Measurements from ENCODE around the gene GPER1. TPM values are rescaled to one million over a fixed set of nuclear protein-coding genes. Genes with fewer than 3 reads are reported as not detected.

Gene GPER1
- total and polyA plus RNA-seq, 4 donors: 3.7 to 7.7 (median 6.3) TPM

- Histone ChIP-seq H3K27me3 (ENCODE audit: control insufficient read depth in 3 of 3, insufficient read depth in 3 of 3, low read length in 2 of 3) (no peaks in the 10 kb centered on the region), H3K4me1 (ENCODE audit: control insufficient read depth in 5 of 5, insufficient read depth in 5 of 5, low read length in 5 of 5) (peaks cover 0 to 35% (median 7%) of the 10 kb centered on the region in 5 donors), H3K27ac (ENCODE audit: low read depth in 1 of 2, low read length in 1 of 2) (no peak overlapping the region), H3K4me3 (no peak overlapping the region), H3K9ac (ENCODE audit: insufficient read depth in 1 of 2, low read length in 2 of 2) (no peak overlapping the region), H3K9me3 (ENCODE audit: control insufficient read depth in 4 of 4, insufficient read depth in 3 of 4, low read length in 3 of 4) (peaks cover 0 to 2% (median 0%) of the 10 kb centered on the region in 4 donors), H3K36me3 (ENCODE audit: control insufficient read depth in 4 of 4, insufficient read depth in 4 of 4, low read length in 4 of 4) (peaks cover 0 to 3% (median 1%) of the 10 kb centered on the region in 4 donors)
- TF ChIP-seq CTCF (IDR thresholded peaks at IDR 0.05; ENCODE audit: control extremely low read depth, extremely low read depth): no peak
- ATAC-seq (ENCODE audit: insufficient read depth, low FRiP score) (no peak), DNase-seq (no peak)
- WGBS, 2 donors: 96% methylated on average over 26 of the region's 26 CpGs
Measured at GRCh38 chr7:1099154-1099542, 11.2 kb downstream of the GPER1 start.

GRCh38 chr7:1099637-1100036 lies 11.7 kb downstream of the GPER1 start:
- 96 to 97% methylated on average over 16 of the region's 16 CpGs for WGBS, 2 donors
- peaks cover 0 to 2% (median 0%) of the 10 kb centered on the region in 4 donors for H3K9me3 ChIP-seq (ENCODE audit: control insufficient read depth in 4 of 4, insufficient read depth in 3 of 4, low read length in 3 of 4)
- DNase-seq: no peak
- no peak overlapping the region for H3K27ac ChIP-seq (ENCODE audit: low read depth in 1 of 2, low read length in 1 of 2)
- no peak for ATAC-seq (ENCODE audit: insufficient read depth, low FRiP score)
- no peak overlapping the region for H3K9ac ChIP-seq (ENCODE audit: insufficient read depth in 1 of 2, low read length in 2 of 2)
- H3K36me3 ChIP-seq (ENCODE audit: control insufficient read depth in 4 of 4, insufficient read depth in 4 of 4, low read length in 4 of 4): peaks cover 0 to 3% (median 1%) of the 10 kb centered on the region in 4 donors
- TF ChIP-seq CTCF (IDR thresholded peaks at IDR 0.05; ENCODE audit: control extremely low read depth, extremely low read depth): no peak
- no peaks in the 10 kb centered on the region for H3K27me3 ChIP-seq (ENCODE audit: control insufficient read depth in 3 of 3, insufficient read depth in 3 of 3, low read length in 2 of 3)
- H3K4me1 ChIP-seq (ENCODE audit: control insufficient read depth in 5 of 5, insufficient read depth in 5 of 5, low read length in 5 of 5): peaks cover 0 to 35% (median 7%) of the 10 kb centered on the region in 5 donors
- H3K4me3 ChIP-seq: no peak overlapping the region

GRCh38 chr7:1100386-1100785 lies 12.5 kb downstream of the GPER1 start:
- WGBS, 2 donors: 84 to 87% methylated on average over 14 of the region's 14 CpGs
- no peak for TF ChIP-seq CTCF (IDR thresholded peaks at IDR 0.05; ENCODE audit: control extremely low read depth, extremely low read depth)
- H3K27ac ChIP-seq (ENCODE audit: low read depth in 1 of 2, low read length in 1 of 2): no peak overlapping the region
- peaks cover 0 to 2% (median 0%) of the 10 kb centered on the region in 4 donors for H3K9me3 ChIP-seq (ENCODE audit: control insufficient read depth in 4 of 4, insufficient read depth in 3 of 4, low read length in 3 of 4)
- H3K36me3 ChIP-seq (ENCODE audit: control insufficient read depth in 4 of 4, insufficient read depth in 4 of 4, low read length in 4 of 4): peaks cover 0 to 3% (median 1%) of the 10 kb centered on the region in 4 donors
- no peak for ATAC-seq (ENCODE audit: insufficient read depth, low FRiP score)
- no peak overlapping the region for H3K4me3 ChIP-seq
- H3K4me1 ChIP-seq (ENCODE audit: control insufficient read depth in 5 of 5, insufficient read depth in 5 of 5, low read length in 5 of 5): peaks cover 0 to 33% (median 6%) of the 10 kb centered on the region in 5 donors
- H3K27me3 ChIP-seq (ENCODE audit: control insufficient read depth in 3 of 3, insufficient read depth in 3 of 3, low read length in 2 of 3): no peaks in the 10 kb centered on the region
- DNase-seq: no peak
- no peak overlapping the region for H3K9ac ChIP-seq (ENCODE audit: insufficient read depth in 1 of 2, low read length in 2 of 2)

Data from lung (tissue), 12 donors.